ENCODE results near the gene CDH4. TPM values are rescaled to one million over a fixed set of nuclear protein-coding genes. Genes with fewer than 3 reads are reported as not detected.

Gene CDH4
- total and polyA plus RNA-seq, 2 of the 8 experiments (the other 6 are each of a cell fraction or from before 2014, with no cell fraction given), result 4.3 to 7.9 TPM

GRCh38 chr20:61293951-61294350, 41.9 kb downstream of the CDH4 start:
- Histone ChIP-seq H2BK120ac (replicated peaks; ENCODE audit: low read depth, low read length) (no peak overlapping the region), H3K79me2 (ENCODE audit: control insufficient read depth in 1 of 2, insufficient read depth in 2 of 2, low read length in 2 of 2) (no peaks in the 10 kb centered on the region), H4K20me1 (replicated peaks in 1 of 2; ENCODE audit: control insufficient read depth in 1 of 2, insufficient read depth in 2 of 2, low read length in 2 of 2) (peaks cover 0 to 2% of the 10 kb centered on the region in 2 experiments), H3K18ac (ENCODE audit: extremely low read depth, low read length) (no peak overlapping the region), H3K4me1 (replicated peaks in 1 of 4; ENCODE audit: control insufficient read depth in 3 of 4, insufficient read depth in 4 of 4, low read length in 3 of 4) (no peaks in the 10 kb centered on the region; a peak in 3 of 7 replicates), H3K14ac (ENCODE audit: insufficient read length) (no peak overlapping the region), H3K9ac (replicated peaks in 1 of 4; ENCODE audit: extremely low read depth in 1 of 4, low read depth in 3 of 4, low read length in 3 of 4) (no peak overlapping the region), H3K23ac (ENCODE audit: insufficient read length) (no peak overlapping the region), H4K91ac (replicated peaks; ENCODE audit: insufficient read length, low read length) (no peak overlapping the region), H3K79me1 (ENCODE audit: low read depth, low read length) (no peaks in the 10 kb centered on the region), H3K4me3 (ENCODE audit: extremely low read depth in 1 of 4, insufficient read depth in 2 of 4, low read depth in 3 of 4, low read length in 4 of 4) (no peak overlapping the region), H3K27ac (ENCODE audit: low read depth, low read length) (no peak overlapping the region), H2BK5ac (ENCODE audit: low read depth, low read length) (no peak overlapping the region), H2AK5ac (ENCODE audit: low read depth, low read length) (no peak overlapping the region), H3K4me2 (ENCODE audit: insufficient read depth in 1 of 2, low read depth in 2 of 2, low read length in 2 of 2) (no peak overlapping the region), H2AFZ (ENCODE audit: low read length) (no peak overlapping the region), H2BK15ac (ENCODE audit: low read length) (no peak overlapping the region), H3K27me3 (replicated peaks in 1 of 4; ENCODE audit: control insufficient read depth in 3 of 4, extremely low read depth in 1 of 4, insufficient read depth in 3 of 4, low read length in 3 of 4) (peaks cover 0 to 2% (median 0%) of the 10 kb centered on the region in 4 experiments; a peak in 1 of 7 replicates), H3K9me3 (ENCODE audit: insufficient read depth in 2 of 2, low read depth in 1 of 2, low read length in 1 of 2) (peaks cover 0 to 5% of the 10 kb centered on the region in 2 experiments; a peak in 1 of 4 replicates), H2BK20ac (ENCODE audit: low read length) (no peak overlapping the region), H3K56ac (replicated peaks; ENCODE audit: insufficient read length, low read depth, low read length) (no peak overlapping the region), H4K5ac (ENCODE audit: insufficient read length, low read depth, low read length) (no peak overlapping the region), H4K8ac (ENCODE audit: extremely low read depth, insufficient read depth, low read length) (peak overlapping the region; percentile 71; the same call in 1 of the 2 replicates), H3K4ac (replicated peaks; ENCODE audit: insufficient read length, low read depth, low read length) (no peak overlapping the region), H2BK12ac (ENCODE audit: low read depth, low read length) (no peak overlapping the region), H3K23me2 (ENCODE audit: low read depth, low read length) (peaks cover 3% of the 10 kb centered on the region; the same call in 1 of the 2 replicates), H3K36me3 (ENCODE audit: control insufficient read depth in 2 of 4, insufficient read depth in 4 of 4, low read length in 3 of 4) (no peaks in the 10 kb centered on the region)
- ChIA-PET POLR2A (ENCODE audit: partially characterized antibody) (no interaction called here), CTCF (ENCODE audit: partially characterized antibody) (interaction anchor here (0.9 kb wide), 1 partner anchor 10 kb away, joined by 3 read pairs; no protein-coding TSS in a partner anchor)
- DNase-seq (ENCODE audit: low read depth in 1 of 2, low spot score in 2 of 2), result no peak
- no peak for FAIRE-seq
- TF ChIP-seq NRF1 (IDR thresholded peaks at IDR 0.05; ENCODE audit: low read depth, low read length) (no peak), RFX5 (IDR thresholded peaks at IDR 0.05; ENCODE audit: borderline replicate concordance, low read depth, low read length) (no peak), GABPA (IDR thresholded peaks at IDR 0.05; ENCODE audit: borderline replicate concordance, insufficient read depth, low read length) (no peak), KDM1A (IDR thresholded peaks at IDR 0.05; ENCODE audit: borderline replicate concordance, low read length) (no peak), YY1 (IDR thresholded peaks at IDR 0.05; ENCODE audit: low read depth, low read length) (no peak), ATF3 (IDR thresholded peaks at IDR 0.05; ENCODE audit: insufficient read depth, low read depth, low read length) (no peak), EP300 (IDR thresholded peaks at IDR 0.05; ENCODE audit: borderline replicate concordance in 1 of 2, low read depth in 2 of 2, low read length in 2 of 2) (no peak), RBBP5 (IDR thresholded peaks at IDR 0.05; ENCODE audit: borderline replicate concordance, low read depth, low read length) (no peak), TCF12 (IDR thresholded peaks at IDR 0.05; ENCODE audit: low read depth, low read length) (no peak), POLR2AphosphoS5 (IDR thresholded peaks at IDR 0.05; ENCODE audit: low read depth, low read length) (no peak), HDAC6 (IDR thresholded peaks at IDR 0.05; ENCODE audit: low read depth, low read length) (no peak), MAFK (IDR thresholded peaks at IDR 0.05; ENCODE audit: low read depth, low read length) (no peak), NANOG (IDR thresholded peaks at IDR 0.05; ENCODE audit: insufficient read depth, low read depth, low read length, poor library complexity, severe bottlenecking) (no peak), BCL11A (IDR thresholded peaks at IDR 0.05; ENCODE audit: low read depth in 2 of 2, low read length in 2 of 2) (no peak)
- WGBS, 2 experiments (ENCODE audit: extremely low coverage in 1 of 2, insufficient coverage in 1 of 2, insufficient read length in 1 of 2, insufficient replicate concordance in 2 of 2, low coverage in 1 of 2, low lambda C conversion rate in 2 of 2, missing lambda C conversion rate in 1 of 2), result 93% methylated on average over 10 of the region's 12 CpGs; no CpG with 5 or more reads in 1 of the 2 experiments

Measured in H1 (cell line).